ENCODE measurements around the gene TEX2.

DNA sequence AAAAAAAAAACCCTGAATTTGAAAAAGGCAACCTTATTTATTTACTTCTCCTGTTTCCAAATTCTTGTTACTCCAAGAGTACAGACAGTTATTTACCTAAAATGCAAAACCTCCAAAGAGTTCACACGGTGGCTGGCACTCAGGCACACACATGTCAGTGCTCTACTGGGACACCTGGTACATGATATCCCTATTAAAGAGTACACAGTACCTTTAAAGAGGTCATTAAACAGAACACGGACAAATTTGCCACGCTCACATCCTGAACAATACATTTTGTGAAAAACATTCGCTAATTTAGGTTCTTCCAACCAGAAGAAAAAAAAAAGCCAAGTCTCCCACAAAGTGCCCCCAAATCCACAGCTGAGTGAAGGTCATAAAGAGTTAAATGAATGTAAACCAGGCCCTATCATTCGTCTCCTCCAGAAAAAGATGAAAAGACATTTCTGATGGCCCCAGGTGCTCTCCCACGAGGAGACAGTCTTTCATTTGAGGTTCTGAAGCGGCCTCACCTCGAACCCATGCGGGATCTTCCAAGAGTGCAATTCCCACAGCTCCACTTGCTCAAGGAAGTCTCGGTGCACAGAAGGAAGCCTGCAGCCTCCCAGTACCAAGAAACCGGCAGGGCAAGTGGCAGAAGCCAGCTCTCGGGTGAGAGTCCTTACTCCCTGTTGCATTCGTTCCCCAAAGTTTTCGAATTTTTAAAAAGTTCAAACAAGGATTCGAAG, 134.1 kb downstream of the TEX2 start:
- TF ChIP-seq POLR2A (IDR thresholded peaks at IDR 0.05) = no peak
- TF ChIP-seq, protein P1, sequence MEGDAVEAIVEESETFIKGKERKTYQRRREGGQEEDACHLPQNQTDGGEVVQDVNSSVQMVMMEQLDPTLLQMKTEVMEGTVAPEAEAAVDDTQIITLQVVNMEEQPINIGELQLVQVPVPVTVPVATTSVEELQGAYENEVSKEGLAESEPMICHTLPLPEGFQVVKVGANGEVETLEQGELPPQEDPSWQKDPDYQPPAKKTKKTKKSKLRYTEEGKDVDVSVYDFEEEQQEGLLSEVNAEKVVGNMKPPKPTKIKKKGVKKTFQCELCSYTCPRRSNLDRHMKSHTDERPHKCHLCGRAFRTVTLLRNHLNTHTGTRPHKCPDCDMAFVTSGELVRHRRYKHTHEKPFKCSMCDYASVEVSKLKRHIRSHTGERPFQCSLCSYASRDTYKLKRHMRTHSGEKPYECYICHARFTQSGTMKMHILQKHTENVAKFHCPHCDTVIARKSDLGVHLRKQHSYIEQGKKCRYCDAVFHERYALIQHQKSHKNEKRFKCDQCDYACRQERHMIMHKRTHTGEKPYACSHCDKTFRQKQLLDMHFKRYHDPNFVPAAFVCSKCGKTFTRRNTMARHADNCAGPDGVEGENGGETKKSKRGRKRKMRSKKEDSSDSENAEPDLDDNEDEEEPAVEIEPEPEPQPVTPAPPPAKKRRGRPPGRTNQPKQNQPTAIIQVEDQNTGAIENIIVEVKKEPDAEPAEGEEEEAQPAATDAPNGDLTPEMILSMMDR (IDR thresholded peaks at IDR 0.05) = no peak
